ENCODE results near the gene HSD11B1L.

HSD11B1L gene

DNA sequence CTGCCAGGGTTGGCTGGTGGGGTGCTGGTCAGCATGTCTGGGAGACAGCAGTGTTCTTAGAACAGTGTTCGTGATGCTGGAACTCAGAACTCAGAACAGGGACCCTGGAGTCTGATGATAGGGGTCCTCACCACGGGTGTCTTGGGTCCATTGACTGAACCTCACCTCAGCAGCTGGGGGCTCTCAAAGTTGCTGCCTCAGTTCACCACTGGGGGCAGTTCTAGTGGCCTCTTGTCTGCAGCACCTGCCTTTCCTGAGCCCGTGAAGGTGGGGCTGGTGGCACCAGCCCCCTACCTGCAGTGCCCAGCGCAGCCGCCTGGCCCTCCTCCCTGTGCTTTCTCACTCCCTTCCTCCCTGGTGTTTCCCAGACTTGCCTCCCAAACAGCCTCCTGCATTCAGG is 29.5 kb upstream of the HSD11B1L start:
- DNase-seq (ENCODE audit: low read depth) = no peak
- H3K4me3 ChIP-seq (ENCODE audit: low read length) = no peak overlapping the region
- no peak for TF ChIP-seq CTCF (conservative IDR thresholded peaks at IDR 0.05; ENCODE audit: low read depth, low read length)

GRCh38 chr19:5652261-5652660 is 28.6 kb upstream of the HSD11B1L start:
- H3K4me3 ChIP-seq (ENCODE audit: low read length) = no peak overlapping the region
- DNase-seq (ENCODE audit: low read depth) = no peak
- no peak for TF ChIP-seq CTCF (conservative IDR thresholded peaks at IDR 0.05; ENCODE audit: low read depth, low read length)

DNA sequence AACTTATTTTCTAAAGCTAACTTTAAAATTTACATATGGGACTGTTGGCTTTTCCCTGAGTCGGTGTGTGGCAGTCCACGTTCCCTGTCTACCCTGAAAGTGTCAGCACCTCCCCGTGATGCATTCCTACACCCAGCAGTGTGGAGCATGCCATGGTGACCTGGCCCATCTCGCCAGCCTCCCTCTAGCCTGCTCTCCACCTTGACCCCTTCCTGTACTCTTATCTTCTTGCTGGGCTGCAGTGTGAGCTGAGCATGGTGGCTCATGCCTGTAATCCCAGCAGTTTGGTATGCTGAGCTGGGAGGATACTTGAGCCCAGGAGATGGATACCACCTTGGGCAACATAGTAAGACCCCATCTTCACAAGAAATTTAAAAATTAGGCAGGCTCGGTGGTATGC is 25.9 kb upstream of the HSD11B1L start:
- DNase-seq (ENCODE audit: low read depth) = no peak
- no peak for TF ChIP-seq CTCF (conservative IDR thresholded peaks at IDR 0.05; ENCODE audit: low read depth, low read length)
- H3K4me3 ChIP-seq (ENCODE audit: low read length) = no peak overlapping the region

DNA sequence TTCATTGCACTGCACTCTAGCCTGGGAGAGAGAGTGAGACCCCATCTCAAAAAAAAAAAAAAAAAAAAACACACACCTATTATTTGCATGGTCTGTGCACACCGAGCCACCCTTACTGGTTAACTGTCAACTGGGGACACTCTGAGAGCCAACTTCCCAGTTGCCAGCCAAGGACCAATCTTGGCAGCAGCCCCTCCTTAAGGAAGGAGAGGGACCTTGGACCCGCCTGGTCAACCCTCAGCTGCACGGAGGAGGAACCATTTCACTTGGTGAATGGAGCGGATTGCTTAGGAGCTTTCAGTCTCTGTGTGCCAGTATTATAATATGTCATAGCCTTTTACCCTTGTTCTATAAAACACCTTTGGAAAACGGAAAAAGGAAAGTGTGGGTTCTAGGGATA is 25.4 kb upstream of the HSD11B1L start:
- no peak for TF ChIP-seq CTCF (conservative IDR thresholded peaks at IDR 0.05; ENCODE audit: low read depth, low read length)
- H3K4me3 ChIP-seq (ENCODE audit: low read length) = no peak overlapping the region
- DNase-seq (ENCODE audit: low read depth) = no peak

- no peak for DNase-seq (ENCODE audit: low read depth)
- H3K4me3 ChIP-seq (ENCODE audit: low read length) = no peak overlapping the region
- no peak for TF ChIP-seq CTCF (conservative IDR thresholded peaks at IDR 0.05; ENCODE audit: low read depth, low read length)
These were observed 19.3 kb upstream of the HSD11B1L start for GRCh38 chr19:5661483-5661882.

- no peak overlapping the region for H3K4me3 ChIP-seq (ENCODE audit: low read length)
- no peak for DNase-seq (ENCODE audit: low read depth)
- TF ChIP-seq CTCF (conservative IDR thresholded peaks at IDR 0.05; ENCODE audit: low read depth, low read length) = no peak
These were observed 16.9 kb upstream of the HSD11B1L start for GRCh38 chr19:5663904-5664303.

- H3K4me3 ChIP-seq (ENCODE audit: low read length) = no peak overlapping the region
- TF ChIP-seq CTCF (conservative IDR thresholded peaks at IDR 0.05; ENCODE audit: low read depth, low read length) = no peak
- no peak for DNase-seq (ENCODE audit: low read depth)
These were observed 16.3 kb upstream of the HSD11B1L start for GRCh38 chr19:5664515-5664914.

Data from retinal pigment epithelial cell (primary cell).